Measurements from ENCODE around the gene DLG3. TPM values are rescaled to one million over a fixed set of nuclear protein-coding genes. Genes with fewer than 3 reads are reported as not detected.

DLG3 gene
- total RNA-seq, 1 experiment from 2014 or later, result 48.4 TPM

GRCh38 chrX:70525733-70526132, 81.1 kb downstream of the DLG3 start:
- no peak overlapping the region for H2AFZ ChIP-seq (ENCODE audit: low read depth, low read length, poor library complexity, severe bottlenecking)
- H3K4me1 ChIP-seq (ENCODE audit: control insufficient read depth in 1 of 2, insufficient read depth in 2 of 2, low read length in 2 of 2), result no peaks in the 10 kb centered on the region
- BruUV-seq (replicated peaks), result no TSS peak
- DNase-seq (ENCODE audit: low read depth, low spot score) (no peak), ATAC-seq (no peak)
- ChIA-PET POLR2A (no interaction called here), RAD21 (ENCODE audit: low non-redundant PET in 1 of 2, low total read pairs in 2 of 2, uncharacterized antibody in 2 of 2, unreplicated experiment in 2 of 2) (no interaction called here), CTCF (no interaction called here)
- no peaks in the 10 kb centered on the region for H3K36me3 ChIP-seq (ENCODE audit: control insufficient read depth in 1 of 2, insufficient read depth in 2 of 2, low read length in 2 of 2)
- no peak overlapping the region for H3K4me3 ChIP-seq (replicated peaks in 1 of 2; ENCODE audit: low read depth in 1 of 2, low read length in 2 of 2)
- H3K4me2 ChIP-seq (ENCODE audit: low read length), result no peak overlapping the region
- no peaks in the 10 kb centered on the region for H3K9me2 ChIP-seq (ENCODE audit: insufficient read depth)
- no peaks in the 10 kb centered on the region for H3K27me3 ChIP-seq (ENCODE audit: insufficient read depth, low read length)
- H4K20me1 ChIP-seq (ENCODE audit: insufficient read depth), result no peaks in the 10 kb centered on the region
- no peaks in the 10 kb centered on the region for H3K79me2 ChIP-seq (ENCODE audit: insufficient read depth, low read length)
- H3K27ac ChIP-seq (ENCODE audit: low read depth, low read length), result no peak overlapping the region
- H3K9me3 ChIP-seq (ENCODE audit: control insufficient read depth in 1 of 2, insufficient read depth in 1 of 2, low read depth in 1 of 2, low read length in 2 of 2), result no peaks in the 10 kb centered on the region
- intact Hi-C loops (cut with micrococcal nuclease), result no loop called here
- TF ChIP-seq POLR2A (IDR thresholded peaks at IDR 0.05; ENCODE audit: borderline replicate concordance, extremely low read depth, insufficient read depth, insufficient read length) (no peak), JUND (IDR thresholded peaks at IDR 0.05) (no peak), CTCF (IDR thresholded peaks at IDR 0.05 in 2 of 3, conservative IDR thresholded peaks at IDR 0.05 in 1 of 3; ENCODE audit: borderline replicate concordance in 1 of 3, insufficient read depth in 1 of 3, low read depth in 2 of 3, low read length in 2 of 3) (no peak), POLR2AphosphoS5 (IDR thresholded peaks at IDR 0.05; ENCODE audit: low read depth, low read length) (no peak), FOSL1 (IDR thresholded peaks at IDR 0.05; ENCODE audit: low read depth) (no peak), MAX (IDR thresholded peaks at IDR 0.05) (no peak), CEBPB (IDR thresholded peaks at IDR 0.05; ENCODE audit: low read depth) (no peak), EZH2phosphoT487 (IDR thresholded peaks at IDR 0.05; ENCODE audit: borderline replicate concordance) (no peak), ZFX (IDR thresholded peaks at IDR 0.05) (no peak), RAD21 (IDR thresholded peaks at IDR 0.05; ENCODE audit: low read depth) (no peak), SRF (IDR thresholded peaks at IDR 0.05; ENCODE audit: low read depth) (no peak), TCF7L2 (IDR thresholded peaks at IDR 0.05; ENCODE audit: borderline replicate concordance, extremely low read depth, insufficient read depth, insufficient read length) (no peak), EGR1 (IDR thresholded peaks at IDR 0.05; ENCODE audit: low read depth) (no peak), SP1 (IDR thresholded peaks at IDR 0.05; ENCODE audit: low read depth) (no peak), CBX3 (IDR thresholded peaks at IDR 0.05; ENCODE audit: low read depth) (no peak)
- TF ChIP-seq, protein P1, sequence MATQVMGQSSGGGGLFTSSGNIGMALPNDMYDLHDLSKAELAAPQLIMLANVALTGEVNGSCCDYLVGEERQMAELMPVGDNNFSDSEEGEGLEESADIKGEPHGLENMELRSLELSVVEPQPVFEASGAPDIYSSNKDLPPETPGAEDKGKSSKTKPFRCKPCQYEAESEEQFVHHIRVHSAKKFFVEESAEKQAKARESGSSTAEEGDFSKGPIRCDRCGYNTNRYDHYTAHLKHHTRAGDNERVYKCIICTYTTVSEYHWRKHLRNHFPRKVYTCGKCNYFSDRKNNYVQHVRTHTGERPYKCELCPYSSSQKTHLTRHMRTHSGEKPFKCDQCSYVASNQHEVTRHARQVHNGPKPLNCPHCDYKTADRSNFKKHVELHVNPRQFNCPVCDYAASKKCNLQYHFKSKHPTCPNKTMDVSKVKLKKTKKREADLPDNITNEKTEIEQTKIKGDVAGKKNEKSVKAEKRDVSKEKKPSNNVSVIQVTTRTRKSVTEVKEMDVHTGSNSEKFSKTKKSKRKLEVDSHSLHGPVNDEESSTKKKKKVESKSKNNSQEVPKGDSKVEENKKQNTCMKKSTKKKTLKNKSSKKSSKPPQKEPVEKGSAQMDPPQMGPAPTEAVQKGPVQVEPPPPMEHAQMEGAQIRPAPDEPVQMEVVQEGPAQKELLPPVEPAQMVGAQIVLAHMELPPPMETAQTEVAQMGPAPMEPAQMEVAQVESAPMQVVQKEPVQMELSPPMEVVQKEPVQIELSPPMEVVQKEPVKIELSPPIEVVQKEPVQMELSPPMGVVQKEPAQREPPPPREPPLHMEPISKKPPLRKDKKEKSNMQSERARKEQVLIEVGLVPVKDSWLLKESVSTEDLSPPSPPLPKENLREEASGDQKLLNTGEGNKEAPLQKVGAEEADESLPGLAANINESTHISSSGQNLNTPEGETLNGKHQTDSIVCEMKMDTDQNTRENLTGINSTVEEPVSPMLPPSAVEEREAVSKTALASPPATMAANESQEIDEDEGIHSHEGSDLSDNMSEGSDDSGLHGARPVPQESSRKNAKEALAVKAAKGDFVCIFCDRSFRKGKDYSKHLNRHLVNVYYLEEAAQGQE (IDR thresholded peaks at IDR 0.05; ENCODE audit: low read depth), result no peak
- TF ChIP-seq, protein P2, sequence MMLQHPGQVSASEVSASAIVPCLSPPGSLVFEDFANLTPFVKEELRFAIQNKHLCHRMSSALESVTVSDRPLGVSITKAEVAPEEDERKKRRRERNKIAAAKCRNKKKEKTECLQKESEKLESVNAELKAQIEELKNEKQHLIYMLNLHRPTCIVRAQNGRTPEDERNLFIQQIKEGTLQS (IDR thresholded peaks at IDR 0.05), result no peak
- TF ChIP-seq, protein P3, sequence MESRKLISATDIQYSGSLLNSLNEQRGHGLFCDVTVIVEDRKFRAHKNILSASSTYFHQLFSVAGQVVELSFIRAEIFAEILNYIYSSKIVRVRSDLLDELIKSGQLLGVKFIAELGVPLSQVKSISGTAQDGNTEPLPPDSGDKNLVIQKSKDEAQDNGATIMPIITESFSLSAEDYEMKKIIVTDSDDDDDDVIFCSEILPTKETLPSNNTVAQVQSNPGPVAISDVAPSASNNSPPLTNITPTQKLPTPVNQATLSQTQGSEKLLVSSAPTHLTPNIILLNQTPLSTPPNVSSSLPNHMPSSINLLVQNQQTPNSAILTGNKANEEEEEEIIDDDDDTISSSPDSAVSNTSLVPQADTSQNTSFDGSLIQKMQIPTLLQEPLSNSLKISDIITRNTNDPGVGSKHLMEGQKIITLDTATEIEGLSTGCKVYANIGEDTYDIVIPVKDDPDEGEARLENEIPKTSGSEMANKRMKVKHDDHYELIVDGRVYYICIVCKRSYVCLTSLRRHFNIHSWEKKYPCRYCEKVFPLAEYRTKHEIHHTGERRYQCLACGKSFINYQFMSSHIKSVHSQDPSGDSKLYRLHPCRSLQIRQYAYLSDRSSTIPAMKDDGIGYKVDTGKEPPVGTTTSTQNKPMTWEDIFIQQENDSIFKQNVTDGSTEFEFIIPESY (IDR thresholded peaks at IDR 0.05; ENCODE audit: extremely low read depth, insufficient replicate concordance, low read length), result no peak
- no peak overlapping the region for H3K9ac ChIP-seq (ENCODE audit: low read length)
